ENCODE results near the gene CHST12. TPM values are rescaled to one million over a fixed set of nuclear protein-coding genes. Genes with fewer than 3 reads are reported as not detected.

Gene CHST12
- total RNA-seq, 1 experiment from 2014 or later = 18.3 TPM

- Mint-ChIP-seq H3K4me3 (no peak overlapping the region), H3K27me3 (ENCODE audit: low read depth) (no peaks in the 10 kb centered on the region), H3K27ac (no peak overlapping the region), H3K36me3 (peaks cover 41% of the 10 kb centered on the region), H3K4me1 (peaks cover 3% of the 10 kb centered on the region), H3K9me3 (no peaks in the 10 kb centered on the region)
- no peak for DNase-seq (ENCODE audit: low spot score)
- TF ChIP-seq OVOL2 (CRISPR knock-in tag; IDR thresholded peaks at IDR 0.05; ENCODE audit: borderline replicate concordance) = no peak
- TF ChIP-seq SOX15 (CRISPR knock-in tag; IDR thresholded peaks at IDR 0.05) = no peak
- TF ChIP-seq ZNF263 (CRISPR knock-in tag; IDR thresholded peaks at IDR 0.05; ENCODE audit: low read depth) = no peak
- TF ChIP-seq NR3C1 (CRISPR knock-in tag; conservative IDR thresholded peaks at IDR 0.05; ENCODE audit: low read depth) = no peak
- no peak for TF ChIP-seq NR1H2 (CRISPR knock-in tag; IDR thresholded peaks at IDR 0.05)
- TF ChIP-seq ATF1 (CRISPR knock-in tag; IDR thresholded peaks at IDR 0.05) = no peak
- TF ChIP-seq MYBL2 (CRISPR knock-in tag; IDR thresholded peaks at IDR 0.05) = no peak
- TF ChIP-seq, protein P1, sequence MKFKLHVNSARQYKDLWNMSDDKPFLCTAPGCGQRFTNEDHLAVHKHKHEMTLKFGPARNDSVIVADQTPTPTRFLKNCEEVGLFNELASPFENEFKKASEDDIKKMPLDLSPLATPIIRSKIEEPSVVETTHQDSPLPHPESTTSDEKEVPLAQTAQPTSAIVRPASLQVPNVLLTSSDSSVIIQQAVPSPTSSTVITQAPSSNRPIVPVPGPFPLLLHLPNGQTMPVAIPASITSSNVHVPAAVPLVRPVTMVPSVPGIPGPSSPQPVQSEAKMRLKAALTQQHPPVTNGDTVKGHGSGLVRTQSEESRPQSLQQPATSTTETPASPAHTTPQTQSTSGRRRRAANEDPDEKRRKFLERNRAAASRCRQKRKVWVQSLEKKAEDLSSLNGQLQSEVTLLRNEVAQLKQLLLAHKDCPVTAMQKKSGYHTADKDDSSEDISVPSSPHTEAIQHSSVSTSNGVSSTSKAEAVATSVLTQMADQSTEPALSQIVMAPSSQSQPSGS (CRISPR knock-in tag; IDR thresholded peaks at IDR 0.05; ENCODE audit: borderline replicate concordance, low read depth) = no peak
- TF ChIP-seq KAT7 (CRISPR knock-in tag; IDR thresholded peaks at IDR 0.05; ENCODE audit: borderline replicate concordance) = no peak
- no peak for TF ChIP-seq SP1 (CRISPR knock-in tag; conservative IDR thresholded peaks at IDR 0.05)
- no peak for TF ChIP-seq IRF2 (CRISPR knock-in tag; IDR thresholded peaks at IDR 0.05; ENCODE audit: borderline replicate concordance, low read depth)
- TF ChIP-seq JUN (CRISPR knock-in tag; IDR thresholded peaks at IDR 0.05) = no peak
- TF ChIP-seq TEAD1 (CRISPR knock-in tag; IDR thresholded peaks at IDR 0.05) = no peak
- no peak for TF ChIP-seq RORB (CRISPR knock-in tag; IDR thresholded peaks at IDR 0.05)
- TF ChIP-seq AFF4 (CRISPR knock-in tag; IDR thresholded peaks at IDR 0.05; ENCODE audit: borderline replicate concordance) = no peak
- TF ChIP-seq GRHL2 (CRISPR knock-in tag; IDR thresholded peaks at IDR 0.05; ENCODE audit: insufficient replicate concordance, severe bottlenecking) = no peak
- TF ChIP-seq RELA (CRISPR knock-in tag; IDR thresholded peaks at IDR 0.05; ENCODE audit: borderline replicate concordance) = no peak
- ChIA-PET POLR2A (no interaction called here), CTCF (interaction anchor here (0.6 to 1.2 kb wide), 2 partner anchors 10 to 45 kb away, joined by 3 to 4 read pairs; no protein-coding TSS in a partner anchor)
- no peak for ATAC-seq
These were observed 21.4 kb upstream of the CHST12 start for GRCh38 chr7:2381881-2382509.

DNA sequence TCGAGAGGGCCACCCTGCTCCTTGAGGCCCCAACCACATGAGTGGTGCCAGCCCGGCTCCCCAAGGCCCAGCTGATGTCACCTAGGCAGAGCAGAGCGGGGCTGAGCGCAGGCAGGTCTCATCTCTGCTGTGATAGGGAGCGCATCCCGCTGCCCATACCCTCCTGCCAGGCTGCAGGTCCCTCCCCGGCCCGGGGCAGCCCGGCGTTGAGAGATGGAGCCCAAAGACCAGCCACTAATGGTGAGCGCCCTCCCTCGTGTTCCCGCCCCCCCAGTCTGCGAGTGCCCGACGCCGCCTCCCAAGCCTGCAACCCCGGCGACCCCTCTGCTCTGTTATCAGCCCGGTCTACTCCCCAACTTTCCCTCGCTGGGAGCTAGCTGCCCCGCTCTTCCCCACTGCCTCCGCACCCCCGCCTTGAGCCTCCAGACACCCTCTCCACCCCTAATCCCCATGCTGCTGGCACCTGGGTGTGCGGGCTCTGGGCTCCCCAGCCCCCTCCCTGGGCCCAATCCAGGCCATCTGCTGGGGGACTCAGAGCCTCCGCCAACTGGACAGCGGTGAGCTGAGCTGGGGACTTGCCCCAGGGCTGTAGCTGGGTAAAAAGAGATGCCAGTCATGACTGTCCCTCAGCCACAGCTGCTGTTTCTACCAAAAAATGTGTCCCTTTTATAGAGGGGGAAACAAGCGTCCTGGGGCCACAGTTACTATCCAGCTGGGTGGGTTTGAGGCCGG, 19.7 kb upstream of the CHST12 start:
- CTCF ChIA-PET = interaction anchor here (0.5 to 2.6 kb wide), 8 partner anchors 16 to 85 kb away, joined by 3 to 35 read pairs (median 4); no protein-coding TSS in a partner anchor
- Mint-ChIP-seq H3K4me1 (peaks cover 3% of the 10 kb centered on the region), H3K9me3 (no peaks in the 10 kb centered on the region), H3K4me3 (no peak overlapping the region), H3K27me3 (ENCODE audit: low read depth) (no peaks in the 10 kb centered on the region), H3K36me3 (peaks cover 30% of the 10 kb centered on the region), H3K27ac (no peak overlapping the region)
- ATAC-seq (no peak; the same call in none of the 2 replicates), DNase-seq (ENCODE audit: low spot score) (no peak)
- POLR2A ChIA-PET = no interaction called here
- TF ChIP-seq ATF1 (CRISPR knock-in tag; IDR thresholded peaks at IDR 0.05) = 0 out of 2 replicates have a peak, but pooled peaks have one; percentile 50
- no peak for TF ChIP-seq ZNF138 (CRISPR knock-in tag; conservative IDR thresholded peaks at IDR 0.05)

Measured in WTC11 (cell line).